SU-DHL-6 (cell line): ENCODE measurements around the gene TANC1.

Experiments
- H2AFZ ChIP-seq: fragments of 200-600 bp; sonication (generic); 2 replicates; pipeline ENCODE4 v1.6.1; 2014; ENCODE audit warnings: low read depth, mild to moderate bottlenecking, moderate library complexity, mixed read lengths, antibody characterized with exemption, low read length; ENCODE audit not compliant: severe bottlenecking
- H3F3A ChIP-seq: fragments of 200-600 bp; shearing (Covaris generic); 2 replicates; pipeline ENCODE4 v1.6.0; 2016; ENCODE audit warnings: antibody characterized with exemption, mild to moderate bottlenecking; ENCODE audit not compliant: insufficient read depth
- H3K27ac ChIP-seq: fragments of 200-600 bp; sonication (generic); 2 replicates; pipeline ENCODE4 v1.5.1; 2016; ENCODE audit warnings: low read depth, mild to moderate bottlenecking, low read length, moderate library complexity, mixed read lengths
- H3K27me3 ChIP-seq: fragments of 200-600 bp; sonication (generic), shearing (Covaris generic); 2 replicates; pipeline ENCODE4 v1.6.0; 2014; ENCODE audit warnings: mild to moderate bottlenecking, low read length
- H3K36me3 ChIP-seq: fragments of 200-600 bp; sonication (generic); 2 replicates; pipeline ENCODE4 v1.6.1; 2014; ENCODE audit warnings: mild to moderate bottlenecking, low read length, mixed read lengths
- H3K4me2 ChIP-seq: fragments of 300-600, 200-600 bp; shearing (Covaris generic), sonication (generic); 2 replicates; pipeline ENCODE4 v1.6.0; 2014; ENCODE audit warnings: low read length, low read depth, mild to moderate bottlenecking; ENCODE audit not compliant: poor library complexity, severe bottlenecking
- H3K4me3 ChIP-seq: fragments of 200-600 bp; sonication (generic); 2 replicates; pipeline ENCODE4 v1.5.1; 2014; ENCODE audit warnings: antibody characterized with exemption, low read length, mild to moderate bottlenecking, mixed read lengths; ENCODE audit not compliant: insufficient read depth, poor library complexity, severe bottlenecking
- H3K79me2 ChIP-seq: fragments of 200-600 bp; sonication (generic); 2 replicates; pipeline ENCODE4 v1.6.1; 2014; ENCODE audit warnings: mild to moderate bottlenecking, low read length, moderate library complexity; ENCODE audit not compliant: insufficient read depth
- H3K9ac ChIP-seq: fragments of 200-600 bp; sonication (generic); 2 replicates; pipeline ENCODE4 v1.7.0; 2014; ENCODE audit warnings: mild to moderate bottlenecking, low read length
- H3K9me2 ChIP-seq: fragments of 200-600 bp; sonication (generic); replicated peaks from 2 replicates; pipeline ENCODE4 v1.6.1; 2014; ENCODE audit warnings: low read length; ENCODE audit not compliant: insufficient read depth
- H3K9me3 ChIP-seq: fragments of 200-600 bp; sonication (generic); 2 replicates; pipeline ENCODE4 v1.6.1; 2014; ENCODE audit warnings: low read length, mixed read lengths; ENCODE audit not compliant: insufficient read depth
- H4K20me1 ChIP-seq: fragments of 200-600 bp; sonication (generic); 2 replicates; pipeline ENCODE4 v1.6.1; 2014; ENCODE audit warnings: low read depth, mild to moderate bottlenecking, antibody characterized with exemption, low read length, moderate library complexity, mixed read lengths
- EZH2phosphoT487 ChIP-seq: fragments of 200-600 bp; sonication (generic), shearing (Covaris generic); conservative IDR thresholded peaks from 2 replicates; pipeline ENCODE4 v1.6.1; 2018; ENCODE audit warnings: mild to moderate bottlenecking, antibody characterized with exemption, low read length, moderate library complexity, mixed read lengths
- TF ChIP-seq, protein P1 (sequence below): fragments of 200-600 bp; sonication (generic); IDR thresholded peaks from one replicate; pipeline ENCODE4 v1.5.1; 2017; ENCODE audit warnings: antibody characterized with exemption, mild to moderate bottlenecking, low read length, moderate library complexity; ENCODE audit not compliant: insufficient read depth, poor library complexity, severe bottlenecking

TANC1 gene

DNA sequence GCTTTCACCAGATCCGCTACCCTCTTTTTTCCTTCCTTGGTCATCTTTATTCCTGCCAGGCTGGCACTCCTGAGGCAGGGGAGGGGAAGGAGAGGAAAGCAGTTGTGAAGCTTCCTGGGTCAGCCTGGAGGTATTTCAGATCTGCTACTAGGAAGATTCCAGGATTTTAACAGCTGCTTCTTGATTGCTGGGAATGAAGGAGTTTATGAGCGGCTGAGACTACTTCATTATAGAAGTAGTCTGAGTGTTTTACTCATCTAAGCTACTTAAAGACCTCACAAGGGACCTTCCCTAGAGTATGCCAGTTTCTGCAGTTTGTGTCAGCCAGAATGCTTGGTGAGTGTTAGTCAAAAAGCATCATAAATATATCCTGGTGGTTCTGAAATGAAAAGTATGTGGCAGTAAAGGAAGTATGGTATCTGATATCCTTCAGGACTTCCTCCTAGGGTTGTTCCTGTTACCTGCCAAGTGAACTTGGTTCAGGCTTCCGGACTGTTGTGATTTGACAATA is 1.9 kb downstream of the TANC1 start:
- no peak overlapping the region for H3K4me3 ChIP-seq
- no peak for TF ChIP-seq EZH2phosphoT487
- TF ChIP-seq, protein P1, sequence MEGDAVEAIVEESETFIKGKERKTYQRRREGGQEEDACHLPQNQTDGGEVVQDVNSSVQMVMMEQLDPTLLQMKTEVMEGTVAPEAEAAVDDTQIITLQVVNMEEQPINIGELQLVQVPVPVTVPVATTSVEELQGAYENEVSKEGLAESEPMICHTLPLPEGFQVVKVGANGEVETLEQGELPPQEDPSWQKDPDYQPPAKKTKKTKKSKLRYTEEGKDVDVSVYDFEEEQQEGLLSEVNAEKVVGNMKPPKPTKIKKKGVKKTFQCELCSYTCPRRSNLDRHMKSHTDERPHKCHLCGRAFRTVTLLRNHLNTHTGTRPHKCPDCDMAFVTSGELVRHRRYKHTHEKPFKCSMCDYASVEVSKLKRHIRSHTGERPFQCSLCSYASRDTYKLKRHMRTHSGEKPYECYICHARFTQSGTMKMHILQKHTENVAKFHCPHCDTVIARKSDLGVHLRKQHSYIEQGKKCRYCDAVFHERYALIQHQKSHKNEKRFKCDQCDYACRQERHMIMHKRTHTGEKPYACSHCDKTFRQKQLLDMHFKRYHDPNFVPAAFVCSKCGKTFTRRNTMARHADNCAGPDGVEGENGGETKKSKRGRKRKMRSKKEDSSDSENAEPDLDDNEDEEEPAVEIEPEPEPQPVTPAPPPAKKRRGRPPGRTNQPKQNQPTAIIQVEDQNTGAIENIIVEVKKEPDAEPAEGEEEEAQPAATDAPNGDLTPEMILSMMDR: no peak
- H3K9ac ChIP-seq: no peak overlapping the region
- no peaks in the 10 kb centered on the region for H3K9me2 ChIP-seq
- H3K27ac ChIP-seq: no peak overlapping the region
- no peak overlapping the region for H2AFZ ChIP-seq
- no peaks in the 10 kb centered on the region for H3K9me3 ChIP-seq
- H3K79me2 ChIP-seq: no peaks in the 10 kb centered on the region
- no peaks in the 10 kb centered on the region for H3K36me3 ChIP-seq
- H3K4me2 ChIP-seq: no peak overlapping the region
- no peaks in the 10 kb centered on the region for H3K27me3 ChIP-seq
- no peaks in the 10 kb centered on the region for H4K20me1 ChIP-seq
- H3F3A ChIP-seq: no peaks in the 10 kb centered on the region

DNA sequence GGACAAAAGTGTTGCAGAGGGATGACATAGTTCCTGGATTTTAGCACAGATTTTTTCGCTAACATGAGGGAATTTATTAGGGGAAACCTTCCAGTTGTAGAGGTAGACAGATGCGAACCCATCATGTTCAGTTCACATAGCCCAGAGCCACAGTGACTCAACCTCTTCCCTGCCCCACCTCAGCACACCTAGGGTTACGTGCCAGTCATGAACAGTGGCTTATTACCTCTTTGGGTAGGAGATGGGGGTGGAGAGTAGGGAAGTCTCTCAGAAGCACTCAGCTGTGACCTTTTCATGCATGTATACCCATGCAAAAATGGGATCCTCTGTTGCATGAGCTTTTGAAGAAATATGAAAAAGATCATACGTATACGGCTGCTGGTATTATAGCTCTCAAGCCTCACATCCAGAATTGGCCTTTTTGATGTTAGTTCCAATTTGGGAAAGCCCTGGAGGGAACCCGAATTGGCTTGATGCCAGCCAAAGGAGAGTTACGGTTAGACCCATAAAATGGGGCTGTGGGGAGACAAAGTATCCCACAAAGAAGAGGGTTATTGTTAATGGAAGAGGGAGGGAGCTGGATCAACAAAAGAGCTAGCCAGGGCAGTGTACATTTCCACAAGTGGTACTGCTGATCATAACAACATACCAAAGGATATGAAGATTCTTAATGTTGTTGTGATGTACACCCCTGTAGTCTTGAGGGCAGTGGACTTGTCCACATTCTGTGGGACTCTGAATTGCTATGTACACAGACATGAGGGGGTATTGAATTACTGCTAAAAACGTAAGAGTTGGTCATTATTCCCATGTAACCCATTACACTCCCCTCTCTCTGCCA is 4.9 kb downstream of the TANC1 start:
- Histone ChIP-seq H4K20me1 (no peaks in the 10 kb centered on the region), H3K27me3 (no peaks in the 10 kb centered on the region), H3K9ac (no peak overlapping the region), H3K4me3 (no peak overlapping the region), H3F3A (no peaks in the 10 kb centered on the region), H3K9me3 (no peaks in the 10 kb centered on the region), H3K4me2 (no peak overlapping the region), H3K9me2 (no peaks in the 10 kb centered on the region), H3K27ac (no peak overlapping the region), H3K79me2 (no peaks in the 10 kb centered on the region), H2AFZ (no peak overlapping the region), H3K36me3 (no peaks in the 10 kb centered on the region)
- no peak for TF ChIP-seq EZH2phosphoT487

DNA sequence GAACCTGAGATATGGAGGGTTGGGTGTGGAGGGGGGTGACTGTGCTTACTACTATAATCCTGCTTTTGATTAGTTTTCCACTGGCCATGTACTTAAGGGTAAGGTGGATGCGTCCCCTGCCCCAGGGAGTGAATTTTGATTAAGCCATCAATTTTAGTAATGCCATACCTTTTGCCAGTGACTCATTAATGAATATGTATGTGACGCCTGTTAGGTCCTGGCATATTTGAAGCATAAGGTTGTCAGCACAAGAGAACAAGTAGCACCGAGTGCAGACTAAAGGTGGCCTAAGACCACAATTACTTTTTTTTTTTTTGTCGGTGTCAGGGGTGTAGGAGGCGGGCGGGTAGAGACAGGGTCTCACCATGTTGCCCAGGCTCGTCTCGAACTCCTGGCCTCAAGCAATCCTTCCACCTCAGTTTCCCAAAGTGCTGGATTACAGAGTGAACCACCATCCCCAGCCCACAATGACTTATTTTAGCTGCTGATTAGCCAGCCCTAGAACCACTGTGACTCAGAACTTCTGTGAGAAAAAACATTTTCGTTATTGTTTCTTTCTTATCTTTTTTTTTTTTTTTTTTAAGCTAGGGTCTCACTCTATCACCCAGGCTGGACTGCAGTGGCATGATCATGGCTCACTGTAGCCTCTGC is 7.0 kb downstream of the TANC1 start:
- Histone ChIP-seq H3K36me3 (no peaks in the 10 kb centered on the region), H3F3A (no peaks in the 10 kb centered on the region), H3K4me3 (no peak overlapping the region), H3K9ac (no peak overlapping the region), H2AFZ (no peak overlapping the region), H3K27ac (no peak overlapping the region), H3K27me3 (no peaks in the 10 kb centered on the region), H3K9me3 (no peaks in the 10 kb centered on the region), H3K4me2 (no peak overlapping the region), H3K9me2 (no peaks in the 10 kb centered on the region), H3K79me2 (no peaks in the 10 kb centered on the region), H4K20me1 (no peaks in the 10 kb centered on the region)
- no peak for TF ChIP-seq EZH2phosphoT487
- TF ChIP-seq, protein P1: no peak

DNA sequence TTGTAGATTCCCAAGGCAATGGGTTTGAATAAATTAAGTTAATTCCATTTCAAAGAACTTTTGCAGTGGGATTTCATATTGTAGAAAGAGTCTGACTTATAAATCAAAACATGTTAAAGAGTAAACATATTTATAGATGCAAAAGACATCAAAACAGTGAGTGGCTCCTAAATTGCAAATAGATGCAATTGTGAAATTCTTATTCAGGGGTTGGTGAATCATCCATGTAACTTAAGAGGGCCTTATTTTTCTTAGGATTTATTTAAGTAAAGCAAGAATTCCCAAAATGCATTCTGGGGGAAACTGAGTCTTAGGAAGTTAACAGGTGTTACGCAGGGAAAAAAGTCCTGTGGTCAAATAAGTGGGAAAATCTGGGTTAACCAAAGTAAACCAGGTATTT is 11.3 kb downstream of the TANC1 start:
- Histone ChIP-seq H3K36me3 (no peaks in the 10 kb centered on the region), H3K9ac (no peak overlapping the region), H3K79me2 (no peaks in the 10 kb centered on the region), H3K4me2 (no peak overlapping the region), H2AFZ (no peak overlapping the region), H3K27me3 (no peaks in the 10 kb centered on the region), H3K4me3 (no peak overlapping the region), H4K20me1 (no peaks in the 10 kb centered on the region), H3K9me2 (no peaks in the 10 kb centered on the region), H3K27ac (no peak overlapping the region), H3F3A (no peaks in the 10 kb centered on the region), H3K9me3 (no peaks in the 10 kb centered on the region)
- TF ChIP-seq EZH2phosphoT487: no peak
- TF ChIP-seq, protein P1: no peak
